GM12878 (cell line): ENCODE data around the gene MYO15B. TPM values are rescaled to one million over a fixed set of nuclear protein-coding genes. Genes with fewer than 3 reads are reported as not detected.
A peak's percentile ranks its signal among the peaks of the same experiment; 100 is the strongest.

Experiments used
- IKZF1 ChIP-seq: fragments of 450-650 bp; conservative IDR thresholded peaks from 2 replicates; pipeline ENCODE4 v1.6.1; 2017; ENCODE audit warnings: antibody characterized with exemption, mild to moderate bottlenecking
- IKZF2 ChIP-seq, 2 experiments: fragments of 450-650 bp; IDR thresholded peaks; 2 replicates each; pipeline ENCODE4 v1.6.1; 2017; ENCODE audit warnings: mild to moderate bottlenecking in 2 of 2, moderate library complexity in 2 of 2
- JUND ChIP-seq: IDR thresholded peaks from 2 replicates; pipeline ENCODE4 v1.6.1; 2012; ENCODE audit warnings: low read depth, mild to moderate bottlenecking, low read length, improper control_type of control experiment, moderate library complexity
- KLF5 ChIP-seq: fragments of 450-650 bp; IDR thresholded peaks from 2 replicates; pipeline ENCODE4 v1.6.1; 2014; ENCODE audit warnings: mild to moderate bottlenecking; ENCODE audit not compliant: partially characterized antibody
- NKRF ChIP-seq: fragments of 450-650 bp; conservative IDR thresholded peaks from 2 replicates; pipeline ENCODE4 v1.6.1; 2017; ENCODE audit warnings: mild to moderate bottlenecking, moderate library complexity
- PAX5 ChIP-seq: IDR thresholded peaks from 2 replicates; pipeline ENCODE4 v1.6.1; 2011; ENCODE audit warnings: low read depth, low read length, borderline replicate concordance
- RELA ChIP-seq: fragments of 450-650 bp; IDR thresholded peaks from 2 replicates; pipeline ENCODE4 v1.8.0; 2014; ENCODE audit warnings: borderline replicate concordance; ENCODE audit not compliant: partially characterized antibody
- SP1 ChIP-seq: IDR thresholded peaks from one replicate; pipeline ENCODE4 v1.6.1; 2011; ENCODE audit warnings: low read depth, low read length
- ZBTB40 ChIP-seq: fragments of 450-650 bp; IDR thresholded peaks from 2 replicates; pipeline ENCODE4 v1.6.1; 2016; ENCODE audit warnings: mild to moderate bottlenecking, moderate library complexity, borderline replicate concordance
- ZNF217 ChIP-seq: fragments of 450-650 bp; IDR thresholded peaks from 2 replicates; pipeline ENCODE4 v1.6.1; 2017; ENCODE audit warnings: antibody characterized with exemption, mild to moderate bottlenecking
- ZNF24 ChIP-seq: fragments of 450-650 bp; IDR thresholded peaks from 2 replicates; pipeline ENCODE4 v1.6.1; 2017; ENCODE audit warnings: antibody characterized with exemption, mild to moderate bottlenecking
- polyA plus RNA-seq, 11 experiments: library from polyadenylated mRNA; depleted of rRNA in 4 of 11; unstranded in 6 of 11; stranded (reverse) in 5 of 11; fragments of >200 nt; fragmentation: Nextera tagmentation in 4 of 11; fragmentation: Illumina TruSeq in 1 of 11; extraction: Ambion mirVana in 4 of 11; extraction: Trizol in 1 of 11; gene quantifications; 1 replicate in 1 of 11; 2 replicates in 10 of 11; pipeline versions ENCODE4 v1.2.1 to v1.2.3, GENCODE V29; 2011 to 2016; ENCODE audit warnings: inconsistent platforms in 2 of 11, missing spikeins in 2 of 11, low read depth in 1 of 11
- total RNA-seq, 4 experiments: library from RNA; depleted of rRNA in 3 of 4; stranded (reverse); fragments of >200 nt in 3 of 4; fragmentation: Illumina TruSeq in 1 of 4; extraction: Trizol in 1 of 4; gene quantifications; 2 replicates each; pipeline versions ENCODE4 v1.2.1 to v1.2.3, GENCODE V29; 2013 to 2021
- TF ChIP-seq, protein P1 (sequence below): fragments of 450-650 bp; IDR thresholded peaks from 2 replicates; pipeline ENCODE4 v1.6.1; 2017; ENCODE audit warnings: low read depth, mild to moderate bottlenecking, moderate library complexity
- TF ChIP-seq, protein P2 (sequence below): fragments of 450-650 bp; IDR thresholded peaks from 2 replicates; pipeline ENCODE4 v1.6.1; 2016; ENCODE audit warnings: mild to moderate bottlenecking

Gene MYO15B
- total and polyA plus RNA-seq, 10 of the 15 experiments (the other 5 are each of a cell fraction or from before 2014, with no cell fraction given) = 0.67 to 15.4 (median 2.3) TPM; not detected in 1

GRCh38 chr17:75664099-75664549 lies 76.5 kb downstream of the MYO15B start (continued):
- TF ChIP-seq, protein P1, sequence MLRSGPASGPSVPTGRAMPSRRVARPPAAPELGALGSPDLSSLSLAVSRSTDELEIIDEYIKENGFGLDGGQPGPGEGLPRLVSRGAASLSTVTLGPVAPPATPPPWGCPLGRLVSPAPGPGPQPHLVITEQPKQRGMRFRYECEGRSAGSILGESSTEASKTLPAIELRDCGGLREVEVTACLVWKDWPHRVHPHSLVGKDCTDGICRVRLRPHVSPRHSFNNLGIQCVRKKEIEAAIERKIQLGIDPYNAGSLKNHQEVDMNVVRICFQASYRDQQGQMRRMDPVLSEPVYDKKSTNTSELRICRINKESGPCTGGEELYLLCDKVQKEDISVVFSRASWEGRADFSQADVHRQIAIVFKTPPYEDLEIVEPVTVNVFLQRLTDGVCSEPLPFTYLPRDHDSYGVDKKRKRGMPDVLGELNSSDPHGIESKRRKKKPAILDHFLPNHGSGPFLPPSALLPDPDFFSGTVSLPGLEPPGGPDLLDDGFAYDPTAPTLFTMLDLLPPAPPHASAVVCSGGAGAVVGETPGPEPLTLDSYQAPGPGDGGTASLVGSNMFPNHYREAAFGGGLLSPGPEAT = peak; percentile 47; the same call in 1 of the 2 replicates
- TF ChIP-seq ZNF24 (no peak), JUND (no peak), NKRF (no peak), ZNF217 (no peak; the same call in 1 of the 2 replicates), SP1 (no peak), RELA (no peak), IKZF2 (IDR thresholded peaks at IDR 0.05) (peak; percentile 75 to 83; a peak in 3 of 4 replicates), IKZF1 (peak; percentile 60), ZBTB40 (no peak), KLF5 (no peak), PAX5 (peak; percentile 78)
- TF ChIP-seq, protein P2, sequence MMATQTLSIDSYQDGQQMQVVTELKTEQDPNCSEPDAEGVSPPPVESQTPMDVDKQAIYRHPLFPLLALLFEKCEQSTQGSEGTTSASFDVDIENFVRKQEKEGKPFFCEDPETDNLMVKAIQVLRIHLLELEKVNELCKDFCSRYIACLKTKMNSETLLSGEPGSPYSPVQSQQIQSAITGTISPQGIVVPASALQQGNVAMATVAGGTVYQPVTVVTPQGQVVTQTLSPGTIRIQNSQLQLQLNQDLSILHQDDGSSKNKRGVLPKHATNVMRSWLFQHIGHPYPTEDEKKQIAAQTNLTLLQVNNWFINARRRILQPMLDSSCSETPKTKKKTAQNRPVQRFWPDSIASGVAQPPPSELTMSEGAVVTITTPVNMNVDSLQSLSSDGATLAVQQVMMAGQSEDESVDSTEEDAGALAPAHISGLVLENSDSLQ = peak; percentile 27; the same call in 1 of the 2 replicates
